ENCODE results near the gene ID1. TPM values are rescaled to one million over a fixed set of nuclear protein-coding genes. Genes with fewer than 3 reads are reported as not detected.

The ID1 gene
- total and polyA plus RNA-seq, 2 of the 13 experiments (the other 11 are each of a cell fraction or from before 2014, with no cell fraction given) = 320 to 419 TPM

GRCh38 chr20:31587545-31588389 is 17.3 kb upstream of the ID1 start (continued):
- TF ChIP-seq HOXA3 (CRISPR knock-in tag; IDR thresholded peaks at IDR 0.05) (peak; percentile 52; the same call in 1 of the 2 replicates), UBTF (CRISPR knock-in tag; IDR thresholded peaks at IDR 0.05) (peak; percentile 77), CCDC6 (CRISPR knock-in tag; IDR thresholded peaks at IDR 0.05) (peak; percentile 96; the same call in 1 of the 2 replicates), SOX6 (IDR thresholded peaks at IDR 0.05) (no peak), SOX6 (CRISPR knock-in tag; IDR thresholded peaks at IDR 0.05) (peak; percentile 0; the same call in 1 of the 2 replicates), RNF219 (CRISPR knock-in tag; IDR thresholded peaks at IDR 0.05) (0 out of 2 replicates have a peak, but pooled peaks have one; percentile 51), RXRA (CRISPR knock-in tag; IDR thresholded peaks at IDR 0.05) (peak; percentile 57), ZSCAN31 (CRISPR knock-in tag; IDR thresholded peaks at IDR 0.05; ENCODE audit: low read depth) (peak; percentile 8; the same call in 1 of the 2 replicates), SOX5 (CRISPR knock-in tag; IDR thresholded peaks at IDR 0.05; ENCODE audit: borderline replicate concordance) (0 out of 2 replicates have a peak, but pooled peaks have one; percentile 6), ERF (CRISPR knock-in tag; IDR thresholded peaks at IDR 0.05) (peak; percentile 52), XRCC5 (optimal IDR thresholded peaks at IDR 0.05; ENCODE audit: low read length) (peak; percentile 23), NONO (IDR thresholded peaks at IDR 0.05) (no peak), NONO (CRISPR knock-in tag; conservative IDR thresholded peaks at IDR 0.05) (0 out of 2 replicates have a peak, but pooled peaks have one; percentile 15), ZNF850 (CRISPR knock-in tag; conservative IDR thresholded peaks at IDR 0.05) (no peak), YEATS4 (CRISPR knock-in tag; IDR thresholded peaks at IDR 0.05; ENCODE audit: borderline replicate concordance) (peak; percentile 50; the same call in 1 of the 2 replicates), MXD3 (CRISPR knock-in tag; IDR thresholded peaks at IDR 0.05) (peak; percentile 88; the same call in 1 of the 2 replicates), ZBTB43 (CRISPR knock-in tag; conservative IDR thresholded peaks at IDR 0.05) (peak; percentile 63; the same call in 1 of the 2 replicates), ARHGAP35 (CRISPR knock-in tag; IDR thresholded peaks at IDR 0.05; ENCODE audit: borderline replicate concordance) (peak; percentile 72; the same call in 1 of the 2 replicates), ZNF441 (CRISPR knock-in tag; IDR thresholded peaks at IDR 0.05; ENCODE audit: borderline replicate concordance) (no peak; the same call in 1 of the 2 replicates), EED (CRISPR knock-in tag; IDR thresholded peaks at IDR 0.05) (0 out of 2 replicates have a peak, but pooled peaks have one; percentile 61)

All from HepG2 (cell line).